Pulmonary artery endothelial cell (primary cell): ENCODE data around the gene CFD. TPM values are rescaled to one million over a fixed set of nuclear protein-coding genes. Genes with fewer than 3 reads are reported as not detected.
"Not testable (repeated sequence)": the region's sequence is repeated elsewhere in the genome, so short reads cannot be mapped to it uniquely, and the experiment has no call there.

Source experiments
- DNase-seq: peaks from one replicate; pipeline ENCODE4 v3.0.0-alpha.2; 2011; ENCODE audit warnings: low read depth, low spot score
- total RNA-seq: library from RNA; depleted of rRNA; stranded (reverse); fragments of >200 nt; gene quantifications from 2 replicates; pipeline ENCODE4 v1.2.3, GENCODE V29; 2014

Gene CFD
- total RNA-seq, 1 donor from 2014 or later, result 3.6 TPM

- no peak for DNase-seq
Measured at GRCh38 chr19:888581-889385, 29.3 kb downstream of the CFD start.

- no peak for DNase-seq
Measured at GRCh38 chr19:889662-890295, 30.3 kb downstream of the CFD start.

DNA sequence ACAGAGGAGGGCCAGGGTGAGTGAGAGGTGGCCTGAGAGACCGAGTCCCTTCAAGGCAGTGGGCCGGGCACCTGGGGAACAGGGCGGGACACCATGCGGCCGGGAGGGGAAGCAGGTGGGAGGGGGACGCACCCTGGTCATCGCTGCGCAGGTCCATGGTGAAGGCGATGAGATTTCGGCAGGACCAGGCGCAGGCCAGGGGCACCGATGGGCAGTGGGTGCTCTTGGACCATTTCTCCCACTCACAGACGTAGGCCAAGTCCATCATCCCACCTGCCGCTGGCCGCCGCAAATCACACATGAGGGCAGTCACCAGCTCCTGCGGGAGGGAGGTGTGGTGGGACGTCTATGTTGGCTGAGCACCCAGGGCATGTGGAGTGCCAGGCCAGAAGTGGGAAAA lies 31.4 kb downstream of the CFD start:
- DNase-seq, result no peak

- not testable (repeated sequence) for DNase-seq
Measured at GRCh38 chr19:891421-892200, 32.1 kb downstream of the CFD start.

DNA sequence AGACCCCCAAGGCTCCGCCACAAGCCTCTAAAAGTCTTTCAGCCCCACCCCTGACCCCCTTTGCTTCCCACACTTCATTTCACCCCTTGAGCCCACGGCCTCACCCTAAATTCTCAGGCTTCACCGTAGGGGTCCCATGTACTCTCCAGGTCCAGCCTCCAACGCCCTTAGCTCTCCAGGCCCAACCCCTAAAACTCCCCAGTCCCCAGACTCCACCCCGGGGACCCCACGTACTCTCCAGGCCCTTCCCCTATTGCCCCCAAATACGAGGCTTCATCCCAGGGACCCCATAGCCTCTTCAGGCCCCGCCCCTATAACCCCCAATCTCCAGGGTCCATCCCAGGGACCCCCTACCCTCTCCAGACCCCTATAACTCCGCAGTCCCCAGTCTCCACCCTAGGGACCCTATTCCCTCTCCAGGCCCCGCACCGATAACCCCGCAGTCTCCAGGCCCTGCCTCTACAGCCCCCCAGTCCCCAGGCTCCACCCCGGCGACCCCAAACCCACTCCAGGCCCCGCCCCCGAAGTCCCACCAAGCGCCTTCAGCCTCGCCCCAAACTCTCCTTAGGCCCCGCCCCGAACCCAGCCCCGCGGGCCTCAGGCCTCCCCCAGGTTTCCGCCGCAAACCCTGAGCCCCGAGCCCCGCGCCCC lies 32.9 kb downstream of the CFD start:
- no peak for DNase-seq

DNA sequence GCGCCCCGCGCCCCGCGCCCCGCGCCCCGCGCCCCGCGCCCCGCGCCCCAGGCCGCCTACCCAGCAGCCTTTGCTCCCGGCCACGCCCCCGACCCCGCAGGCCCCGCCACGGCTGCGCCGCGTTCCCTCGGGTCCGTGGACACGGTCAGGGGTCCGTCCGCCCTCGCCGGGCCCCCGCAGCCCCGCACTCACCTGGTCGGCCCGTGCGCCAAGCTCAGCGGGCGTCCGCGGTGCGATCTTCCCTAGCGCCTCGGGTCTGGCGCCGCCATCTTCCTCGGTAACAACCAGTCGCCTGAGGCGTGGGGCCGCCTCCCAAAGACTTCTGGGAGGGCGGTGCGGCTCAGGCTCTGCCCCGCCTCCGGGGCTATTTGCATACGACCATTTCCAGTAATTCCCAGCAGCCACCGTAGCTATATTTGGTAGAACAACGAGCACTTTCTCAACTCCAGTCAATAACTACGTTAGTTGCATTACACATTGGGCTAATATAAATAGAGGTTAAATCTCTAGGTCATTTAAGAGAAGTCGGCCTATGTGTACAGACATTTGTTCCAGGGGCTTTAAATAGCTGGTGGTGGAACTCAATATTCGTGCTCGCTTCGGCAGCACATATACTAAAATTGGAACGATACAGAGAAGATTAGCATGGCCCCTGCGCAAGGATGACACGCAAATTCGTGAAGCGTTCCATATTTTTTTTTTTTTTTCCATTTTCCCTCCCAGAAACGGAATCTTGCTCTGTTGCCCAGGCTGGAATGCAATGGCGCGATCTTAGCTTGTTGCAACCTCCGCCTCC lies 33.6 kb downstream of the CFD start, which contains the start of the genes MED16 and RNU6-9:
Gene MED16 (minus strand): TSS at position 294 of the 796 bp plus-strand sequence. CDS start 2,056 bp downstream, outside the sequence.
Gene RNU6-9 (plus strand): TSS at position 591 of the 796 bp plus-strand sequence.
- peak; percentile 75 for DNase-seq

GRCh38 chr19:896434-896833 lies 37.0 kb downstream of the CFD start:
- no peak for DNase-seq

- DNase-seq, result no peak
Measured at GRCh38 chr19:896999-897398, 37.5 kb downstream of the CFD start.

DNA sequence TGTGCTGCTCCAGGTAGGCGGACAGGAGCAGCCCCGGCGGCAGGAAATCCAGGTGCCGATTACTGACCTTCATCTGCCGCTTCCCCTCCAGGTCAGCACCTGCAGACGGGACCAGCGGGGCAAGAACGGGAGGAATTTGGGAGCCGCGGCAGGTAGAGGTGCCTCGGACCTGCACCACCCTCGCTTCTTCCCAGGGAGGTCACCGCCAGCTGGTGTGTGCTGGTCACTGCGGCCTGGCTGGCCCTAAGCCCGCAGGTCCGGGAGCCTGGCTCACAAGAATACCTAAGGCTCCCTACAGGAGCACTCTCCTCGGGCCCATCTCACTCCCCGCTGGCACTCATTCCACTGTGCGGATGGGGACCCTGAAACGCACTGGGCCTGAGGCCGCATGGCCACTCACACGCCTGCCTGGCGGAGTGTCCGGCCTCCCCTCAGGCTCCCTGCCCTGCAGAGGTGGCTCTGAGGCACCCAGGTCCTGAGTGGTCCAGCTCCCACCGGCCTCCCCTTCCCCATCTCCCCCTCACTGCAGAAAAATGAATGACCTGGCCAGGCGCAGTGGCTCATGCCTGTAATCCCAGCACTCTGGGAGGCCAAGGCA lies 38.1 kb downstream of the CFD start:
- DNase-seq, result no peak

- DNase-seq, result no peak
Measured at GRCh38 chr19:898663-899062, 39.2 kb downstream of the CFD start.

- no peak for DNase-seq
Measured at GRCh38 chr19:899336-900042, 40.0 kb downstream of the CFD start.

GRCh38 chr19:900043-900301 lies 40.5 kb downstream of the CFD start:
- no peak for DNase-seq

DNA sequence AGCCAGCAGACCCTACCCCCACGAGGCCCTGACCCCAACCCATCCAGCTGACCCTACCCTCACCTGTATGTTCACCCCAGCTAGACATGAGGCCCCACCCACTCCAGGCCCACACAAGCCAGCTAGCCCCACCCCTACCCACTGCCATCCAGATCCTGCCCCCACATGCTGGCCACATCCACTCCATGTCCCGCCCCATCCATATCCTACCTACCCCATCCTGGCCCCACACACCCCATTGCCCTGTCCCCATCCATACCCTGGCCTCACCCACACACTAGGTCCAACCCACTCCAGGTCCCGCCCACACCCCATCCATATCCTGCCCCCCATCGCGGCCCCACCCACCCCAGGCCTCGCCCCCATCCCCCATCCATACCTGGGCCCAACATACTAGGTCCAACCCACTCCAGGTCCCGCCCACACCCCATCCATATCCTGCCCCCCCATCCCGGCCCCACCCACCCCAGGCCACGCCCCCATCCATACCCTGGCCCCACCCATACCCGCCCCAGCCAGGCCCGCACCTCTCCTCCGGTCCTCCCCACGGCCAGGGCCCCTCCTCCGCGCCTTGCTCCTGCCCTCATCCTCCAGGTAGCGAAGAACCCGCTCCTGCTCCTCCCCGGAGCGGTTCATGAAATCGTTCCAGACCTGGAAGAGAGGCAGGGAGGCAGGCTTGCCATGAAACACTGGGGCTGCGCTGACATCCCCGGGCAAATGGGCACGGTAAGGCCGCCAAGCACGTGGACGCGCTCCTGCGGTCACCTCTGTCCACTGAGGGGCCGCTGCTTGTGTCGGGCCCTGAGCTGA lies 41.0 kb downstream of the CFD start:
- DNase-seq, result no peak

- DNase-seq, result no peak
Measured at GRCh38 chr19:901216-902092, 42.0 kb downstream of the CFD start.

- DNase-seq, result no peak
Measured at GRCh38 chr19:902093-902370, 42.6 kb downstream of the CFD start.

- no peak for DNase-seq
Measured at GRCh38 chr19:902446-903226, 43.2 kb downstream of the CFD start.

DNA sequence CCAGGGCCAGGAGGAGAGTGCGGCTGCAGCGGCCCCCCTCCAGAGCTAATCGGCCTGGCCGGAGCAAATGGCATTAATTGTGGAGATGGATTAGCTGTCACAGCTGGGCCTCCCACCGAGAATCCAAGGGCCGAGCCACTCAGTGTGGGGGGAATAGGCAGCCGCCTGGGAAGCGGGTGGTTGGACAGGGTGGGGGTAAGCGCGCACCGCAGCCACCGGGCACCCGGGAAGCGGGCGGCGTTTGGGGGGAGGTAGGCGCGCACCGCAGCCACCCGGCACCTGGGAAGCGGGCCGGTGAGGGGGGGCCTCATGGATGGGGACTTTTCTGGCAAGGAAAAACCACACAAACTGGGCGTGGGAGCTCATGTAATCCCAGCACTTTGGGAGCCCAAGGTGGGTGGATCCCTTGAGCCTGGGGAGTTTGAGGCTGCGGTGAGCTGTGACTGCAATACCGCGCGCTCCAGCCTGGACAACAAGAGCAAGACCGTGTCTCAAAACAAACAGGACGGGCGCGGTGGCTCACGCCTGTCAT lies 43.9 kb downstream of the CFD start:
- DNase-seq, result no peak
